RWPE1 (cell line): ENCODE measurements around the gene DGKD.

Source experiments
- CTCF ChIA-PET: fragments of 350-600 bp; sonication (Branson Sonifier 250); formaldehyde crosslinking; extraction: SDS; loops from one replicate; lab custom pipeline; 2021; lab: Yijun Ruan, JAX
- POLR2A ChIA-PET: fragments of 400-600 bp; formaldehyde crosslinking; extraction: SDS; loops from one replicate; lab custom pipeline; 2020; ENCODE audit warnings: antibody characterized with exemption; ENCODE audit not compliant: low non-redundant PET; lab: Yijun Ruan, JAX
- DNase-seq: peaks from one replicate; pipeline ENCODE4 v3.0.0; 2012; ENCODE audit warnings: low spot score
- H3K27ac ChIP-seq: fragments of 450-650 bp; 2 replicates; pipeline ENCODE4 v1.5.1; 2017
- CTCF ChIP-seq: fragments of 450-650 bp; conservative IDR thresholded peaks from 2 replicates; pipeline ENCODE4 v1.5.1; 2017; ENCODE audit warnings: low read depth, mild to moderate bottlenecking

Gene DGKD

GRCh38 chr2:233342301-233342700 is 12.0 kb upstream of the DGKD start:
- no peak for DNase-seq
- no peak for TF ChIP-seq CTCF
- ChIA-PET POLR2A (no interaction called here), CTCF (interaction anchor here (0.6 kb wide), 1 partner anchor 113 kb away, joined by 4 read pairs; no protein-coding TSS in a partner anchor)
- no peak overlapping the region for H3K27ac ChIP-seq

- POLR2A ChIA-PET, result no interaction called here
Observed at GRCh38 chr2:233343171-233343705, 11.1 kb upstream of the DGKD start.

GRCh38 chr2:233346376-233346775 is 7.9 kb upstream of the DGKD start:
- ChIA-PET CTCF (no interaction called here), POLR2A (no interaction called here)
- TF ChIP-seq CTCF, result no peak
- no peak overlapping the region for H3K27ac ChIP-seq
- no peak for DNase-seq

More at GRCh38 chr2:233343171-233343705, 11.1 kb upstream of the DGKD start:
- no peak for TF ChIP-seq CTCF
- CTCF ChIA-PET, result interaction anchor here (0.6 kb wide), 1 partner anchor 48 kb away, joined by 4 read pairs; no protein-coding TSS in a partner anchor
- DNase-seq, result no peak
- no peak overlapping the region for H3K27ac ChIP-seq

- ChIA-PET CTCF (interaction anchor here (0.5 kb wide), 1 partner anchor 98 kb away, joined by 4 read pairs; no protein-coding TSS in a partner anchor), POLR2A (interaction anchor here (0.6 kb wide), 1 partner anchor 1566 kb away, joined by 3 read pairs; the partner anchor contains the start of gene PDE6D)
- no peak overlapping the region for H3K27ac ChIP-seq
- DNase-seq, result no peak
- no peak for TF ChIP-seq CTCF
Observed at GRCh38 chr2:233346930-233347329, 7.4 kb upstream of the DGKD start.

GRCh38 chr2:233349005-233349998 is 5.0 kb upstream of the DGKD start:
- ChIA-PET CTCF (interaction anchor here (0.6 to 1.1 kb wide), 2 partner anchors 99 to 278 kb away, joined by 4 read pairs; no protein-coding TSS in a partner anchor), POLR2A (no interaction called here)
- TF ChIP-seq CTCF, result no peak
- H3K27ac ChIP-seq, result peak overlapping the region; percentile 29
- DNase-seq, result no peak

- ChIA-PET POLR2A (no interaction called here), CTCF (interaction anchor here (0.6 kb wide), 1 partner anchor 39 kb away, joined by 3 read pairs; no protein-coding TSS in a partner anchor)
- peak overlapping the region; percentile 62 for H3K27ac ChIP-seq
- no peak for TF ChIP-seq CTCF
- peak; percentile 98 for DNase-seq
Observed at GRCh38 chr2:233350708-233351107, 3.6 kb upstream of the DGKD start.
